IMR-90 (cell line): ENCODE data around the gene NRP1. TPM values are rescaled to one million over a fixed set of nuclear protein-coding genes. Genes with fewer than 3 reads are reported as not detected.

Source experiments
- ATAC-seq: fragments of 200-7000 bp; cut with Tn5 transposase; 2 replicates; pipeline ENCODE4 v1.9.1; 2020; ENCODE audit warnings: low read depth, mild to moderate bottlenecking, moderate library complexity
- BruUV-seq: library from RNA; stranded (reverse); fragments of 400-500 nt; replicated peaks from 2 replicates; lab custom pipeline; 2021; lab: Mats Ljungman, UMichigan
- CTCF ChIA-PET: fragments of 300-600 bp; formaldehyde crosslinking; extraction: SDS; loops from one replicate; lab custom pipeline; 2021; ENCODE audit warnings: antibody characterized with exemption; lab: Yijun Ruan, JAX
- POLR2A ChIA-PET: fragments of 300-600 bp; sonication (Branson Sonifier 250); formaldehyde crosslinking; loops from one replicate; lab custom pipeline; 2022; ENCODE audit warnings: antibody characterized with exemption; ENCODE audit not compliant: unreplicated experiment; lab: Charles Lee
- DNase-seq: peaks from one replicate; pipeline ENCODE4 v3.0.0; 2013
- H2AFZ ChIP-seq: replicated peaks from 2 replicates; pipeline ENCODE3; 2013; ENCODE audit warnings: low read length, mild to moderate bottlenecking; ENCODE audit not compliant: poor library complexity
- H2AK5ac ChIP-seq: 2 replicates; pipeline ENCODE4 v1.6.1; 2013; ENCODE audit warnings: low read depth, low read length, inconsistent platforms
- H2AK9ac ChIP-seq: replicated peaks from 2 replicates; pipeline ENCODE3; 2013; ENCODE audit warnings: mild to moderate bottlenecking, low read depth, low read length, moderate library complexity; ENCODE audit not compliant: poor library complexity
- H2BK120ac ChIP-seq: 2 replicates; pipeline ENCODE4 v1.6.1; 2013; ENCODE audit warnings: low read depth, low read length, inconsistent platforms
- H2BK15ac ChIP-seq: 3 replicates; pipeline ENCODE4 v1.6.1; 2013; ENCODE audit warnings: low read depth, low read length, inconsistent platforms
- H2BK20ac ChIP-seq: 2 replicates; pipeline ENCODE4 v1.6.1; 2013; ENCODE audit warnings: low read depth, mild to moderate bottlenecking, inconsistent platforms, low read length, moderate library complexity
- H2BK5ac ChIP-seq: 2 replicates; pipeline ENCODE4 v1.6.1; 2013; ENCODE audit warnings: mild to moderate bottlenecking, low read depth, low read length, inconsistent platforms; ENCODE audit not compliant: poor library complexity, severe bottlenecking
- H3K14ac ChIP-seq: replicated peaks from 2 replicates; pipeline ENCODE4 v1.6.1; 2013; ENCODE audit warnings: low read depth, low read length, inconsistent platforms
- H3K18ac ChIP-seq: 2 replicates; pipeline ENCODE4 v1.6.1; 2013; ENCODE audit warnings: low read depth, low read length, control low read depth
- H3K23ac ChIP-seq: 2 replicates; pipeline ENCODE4 v1.6.1; 2013; ENCODE audit warnings: low read depth, low read length, inconsistent platforms
- H3K27ac ChIP-seq: 2 replicates; pipeline ENCODE4 v1.5.1; 2013; ENCODE audit warnings: mild to moderate bottlenecking, control low read depth, low read length; ENCODE audit not compliant: insufficient read depth
- H3K27me3 ChIP-seq: 2 replicates; pipeline ENCODE4 v1.6.1; 2013; ENCODE audit warnings: low read length; ENCODE audit not compliant: control insufficient read depth, insufficient read depth
- H3K36me3 ChIP-seq: 2 replicates; pipeline ENCODE4 v1.6.1; 2013; ENCODE audit warnings: low read length, mixed read lengths; ENCODE audit not compliant: control insufficient read depth, insufficient read depth
- H3K4ac ChIP-seq: 2 replicates; pipeline ENCODE4 v1.6.1; 2013; ENCODE audit warnings: low read depth, low read length, inconsistent platforms
- H3K4me1 ChIP-seq: 2 replicates; pipeline ENCODE4 v1.6.1; 2013; ENCODE audit warnings: low read length, mixed read lengths; ENCODE audit not compliant: control insufficient read depth, insufficient read depth
- H3K4me2 ChIP-seq: 2 replicates; pipeline ENCODE4 v1.6.1; 2013; ENCODE audit warnings: low read depth, mild to moderate bottlenecking, control low read depth, low read length, moderate library complexity
- H3K4me3 ChIP-seq: 2 replicates; pipeline ENCODE4 v1.5.1; 2013; ENCODE audit warnings: low read depth, mild to moderate bottlenecking, control low read depth, low read length, moderate library complexity; ENCODE audit not compliant: insufficient read depth
- H3K56ac ChIP-seq: 2 replicates; pipeline ENCODE4 v1.6.1; 2013; ENCODE audit warnings: low read length, inconsistent platforms; ENCODE audit not compliant: insufficient read depth; ENCODE audit errors: extremely low read depth
- H3K79me1 ChIP-seq, 2 experiments: 2 replicates each; pipeline ENCODE4 v1.6.1; 2013; ENCODE audit warnings: low read length in 2 of 2, inconsistent platforms in 1 of 2, low read depth in 1 of 2
- H3K9ac ChIP-seq: 2 replicates; pipeline ENCODE4 v1.6.1; 2013; ENCODE audit warnings: low read depth, low read length, control low read depth
- H3K9me1 ChIP-seq: 2 replicates; pipeline ENCODE4 v1.6.1; 2013; ENCODE audit warnings: low read length, inconsistent platforms; ENCODE audit not compliant: insufficient read depth
- H3K9me3 ChIP-seq: 2 replicates; pipeline ENCODE4 v1.6.1; 2013; ENCODE audit warnings: low read length; ENCODE audit not compliant: control insufficient read depth, insufficient read depth
- H4K20me1 ChIP-seq: 2 replicates; pipeline ENCODE4 v1.6.1; 2013; ENCODE audit warnings: low read length, inconsistent platforms; ENCODE audit not compliant: insufficient read depth
- H4K5ac ChIP-seq: 2 replicates; pipeline ENCODE4 v1.6.1; 2013; ENCODE audit warnings: mild to moderate bottlenecking, low read depth, low read length, control low read depth
- H4K8ac ChIP-seq, 2 experiments: 2 replicates each; pipeline ENCODE4 v1.6.1; 2013; ENCODE audit warnings: low read depth in 2 of 2, low read length in 2 of 2, control low read depth in 1 of 2, inconsistent platforms in 1 of 2
- H4K91ac ChIP-seq: 2 replicates; pipeline ENCODE4 v1.6.1; 2013; ENCODE audit warnings: low read depth, low read length, inconsistent platforms; ENCODE audit not compliant: insufficient read depth
- CEBPB ChIP-seq: IDR thresholded peaks from 2 replicates; pipeline ENCODE4 v1.6.1; 2012; ENCODE audit warnings: low read depth, low read length, improper control_type of control experiment
- CHD1 ChIP-seq: IDR thresholded peaks from 2 replicates; pipeline ENCODE4 v1.6.1; 2012; ENCODE audit warnings: low read depth, low read length, improper control_type of control experiment
- CTCF ChIP-seq: conservative IDR thresholded peaks from 2 replicates; pipeline ENCODE4 v1.5.1; 2012; ENCODE audit warnings: mild to moderate bottlenecking, low read depth, low read length, improper control_type of control experiment
- ELK1 ChIP-seq: fragments of 150-350 bp; IDR thresholded peaks from 2 replicates; pipeline ENCODE4 v1.6.1; 2016; ENCODE audit warnings: low read depth, mild to moderate bottlenecking, low read length, moderate library complexity, borderline replicate concordance
- FOS ChIP-seq: fragments of 150-350 bp; IDR thresholded peaks from 2 replicates; pipeline ENCODE4 v1.6.1; 2016; ENCODE audit warnings: low read depth, low read length
- MAFK ChIP-seq: IDR thresholded peaks from 2 replicates; pipeline ENCODE4 v1.6.1; 2012; ENCODE audit warnings: low read depth, low read length, improper control_type of control experiment
- MAZ ChIP-seq: IDR thresholded peaks from 2 replicates; pipeline ENCODE4 v1.6.1; 2012; ENCODE audit warnings: low read depth, mild to moderate bottlenecking, low read length, improper control_type of control experiment, moderate library complexity, borderline replicate concordance
- MXI1 ChIP-seq: IDR thresholded peaks from 2 replicates; pipeline ENCODE4 v1.6.1; 2012; ENCODE audit warnings: low read depth, mild to moderate bottlenecking, low read length, moderate library complexity, borderline replicate concordance
- POLR2A ChIP-seq: IDR thresholded peaks from 2 replicates; pipeline ENCODE4 v1.6.1; 2012; ENCODE audit warnings: mild to moderate bottlenecking, low read depth, low read length
- RAD21 ChIP-seq: IDR thresholded peaks from 2 replicates; pipeline ENCODE4 v1.6.1; 2012; ENCODE audit warnings: low read length, improper control_type of control experiment
- RCOR1 ChIP-seq: IDR thresholded peaks from 2 replicates; pipeline ENCODE4 v1.6.1; 2012; ENCODE audit warnings: mild to moderate bottlenecking, low read length, improper control_type of control experiment; ENCODE audit not compliant: insufficient replicate concordance
- RFX5 ChIP-seq: IDR thresholded peaks from 2 replicates; pipeline ENCODE4 v1.8.0; 2012; ENCODE audit warnings: low read depth, mild to moderate bottlenecking, low read length, moderate library complexity
- SMC3 ChIP-seq: fragments of 150-350 bp; IDR thresholded peaks from 2 replicates; pipeline ENCODE4 v1.6.1; 2016; ENCODE audit warnings: low read depth, mild to moderate bottlenecking, antibody characterized with exemption, low read length, moderate library complexity
- USF2 ChIP-seq: fragments of 150-350 bp; IDR thresholded peaks from 2 replicates; pipeline ENCODE4 v1.6.1; 2017; ENCODE audit warnings: mild to moderate bottlenecking, antibody characterized with exemption, low read length, low read depth
- WGBS, 2 experiments: methylation state at CpG; one replicate each; pipeline versions ENCODE4 v1.1.5 to v1.1.7; 2013; ENCODE audit warnings: missing lambda C conversion rate in 2 of 2; ENCODE audit not compliant: insufficient read length in 1 of 2; ENCODE audit errors: extremely low coverage in 2 of 2; 5-methylcytosine and 5-hydroxymethylcytosine counted together
- dilution Hi-C: fragments of 300-500 bp; cut with HindIII; formaldehyde crosslinking; loops from one replicate; pipeline ENCODE4 v1.14.3; 2018; ENCODE audit warnings: low sequenced_read_pairs; ENCODE audit not compliant: unreplicated experiment
- in situ Hi-C: fragments of 300-500 bp; cut with MboI; formaldehyde crosslinking; loops from 3 replicates; pipeline ENCODE4 v1.14.3; 2019; ENCODE audit warnings: low sequenced_read_pairs, inconsistent platforms, mixed read lengths
- intact Hi-C: fragments of 100-400 bp; cut with micrococcal nuclease; formaldehyde crosslinking; loops from 2 replicates; pipeline ENCODE4 v1.10.0; 2022
- polyA plus RNA-seq, 3 experiments: library from polyadenylated mRNA; depleted of rRNA; stranded (reverse); fragments of >200 nt; gene quantifications; 2 replicates each; pipeline ENCODE4 v1.2.3, GENCODE V29; 2012; ENCODE audit warnings: low replicate concordance in 1 of 3
- total RNA-seq: library from RNA; depleted of rRNA; stranded (reverse); fragments of >200 nt; gene quantifications from 2 replicates; pipeline ENCODE4 v1.2.3, GENCODE V29; 2012

The NRP1 gene
- total and polyA plus RNA-seq, 2 of the 4 experiments (the other 2 are of a cell fraction) = 108 to 227 TPM

GRCh38 chr10:33178026-33178755, 156.3 kb downstream of the NRP1 start:
- Histone ChIP-seq H2AFZ (no peak overlapping the region), H4K8ac (peak overlapping the region in 1 of 2 experiments; percentile 53; a peak in 2 of 4 replicates), H3K14ac (peak overlapping the region; percentile 53; the same call in 1 of the 2 replicates), H2BK120ac (peak overlapping the region; percentile 73; the same call in 1 of the 2 replicates), H4K5ac (no peak overlapping the region), H3K27me3 (no peaks in the 10 kb centered on the region), H4K20me1 (no peaks in the 10 kb centered on the region), H3K9me1 (peaks cover 14% of the 10 kb centered on the region; the same call in 1 of the 2 replicates), H3K4ac (0 out of 2 replicates have a peak overlapping the region, but pooled peaks have one; percentile 45), H3K4me2 (no peak overlapping the region; the same call in 1 of the 2 replicates), H3K36me3 (peaks cover 18% of the 10 kb centered on the region), H3K4me1 (peaks cover 10% of the 10 kb centered on the region), H3K9ac (no peak overlapping the region), H3K9me3 (no peaks in the 10 kb centered on the region), H2BK20ac (peak overlapping the region; percentile 27; the same call in 1 of the 2 replicates), H3K18ac (peak overlapping the region; percentile 80; the same call in 1 of the 2 replicates), H2AK9ac (no peak overlapping the region), H3K4me3 (no peak overlapping the region), H3K23ac (peak overlapping the region; percentile 45; the same call in 1 of the 2 replicates), H3K56ac (peak overlapping the region; percentile 38; the same call in 1 of the 2 replicates), H2AK5ac (no peak overlapping the region), H3K79me1 (peaks cover 11 to 15% of the 10 kb centered on the region in 2 experiments; a peak in 2 of 4 replicates), H2BK15ac (no peak overlapping the region; the same call in 2 of the 3 replicates), H2BK5ac (peak overlapping the region; percentile 32), H4K91ac (no peak overlapping the region), H3K27ac (no peak overlapping the region)
- CTCF ChIA-PET = no interaction called here
- POLR2A ChIA-PET = no interaction called here
- intact Hi-C loops (no loop called here), dilution Hi-C loops (no loop called here), in situ Hi-C loops (no loop called here)
- no peak for ATAC-seq
- no peak for DNase-seq
- no CpG with 5 or more reads among the region's 3 CpGs for WGBS, 2 experiments
- BruUV-seq = TSS peak; percentile 87
- TF ChIP-seq ELK1 (no peak), SMC3 (no peak), CHD1 (no peak), RFX5 (no peak), USF2 (no peak), MXI1 (no peak), POLR2A (no peak), CEBPB (no peak), MAFK (no peak), MAZ (no peak), RCOR1 (no peak), CTCF (no peak), RAD21 (no peak), FOS (no peak)
